ENCODE measurements around the gene TRIM58.

TRIM58 gene

DNA sequence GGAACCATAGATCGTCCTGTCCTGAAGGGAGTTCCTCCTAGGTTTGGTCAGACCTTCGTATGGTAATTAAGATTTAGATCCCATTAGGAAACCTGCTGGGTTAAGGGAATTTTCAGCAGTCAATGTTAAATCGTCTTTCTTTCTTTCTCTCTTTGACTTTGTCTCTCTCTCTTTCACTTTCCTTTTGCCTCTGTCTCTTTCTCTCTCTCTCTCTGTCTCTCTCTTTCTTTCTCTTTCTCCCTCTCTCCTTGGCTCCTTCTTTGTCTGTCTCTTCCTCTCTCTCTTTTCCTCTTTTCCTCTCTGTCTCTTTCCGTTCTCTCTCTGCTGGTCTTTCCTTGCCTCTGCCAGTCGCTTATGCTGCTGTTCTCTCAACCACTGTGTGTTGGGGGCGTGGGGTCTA, 47.1 kb downstream of the TRIM58 start:
- in situ Hi-C loops (cut with HindIII; ENCODE audit: low sequenced_read_pairs), result no loop called here
- TF ChIP-seq, protein P1, sequence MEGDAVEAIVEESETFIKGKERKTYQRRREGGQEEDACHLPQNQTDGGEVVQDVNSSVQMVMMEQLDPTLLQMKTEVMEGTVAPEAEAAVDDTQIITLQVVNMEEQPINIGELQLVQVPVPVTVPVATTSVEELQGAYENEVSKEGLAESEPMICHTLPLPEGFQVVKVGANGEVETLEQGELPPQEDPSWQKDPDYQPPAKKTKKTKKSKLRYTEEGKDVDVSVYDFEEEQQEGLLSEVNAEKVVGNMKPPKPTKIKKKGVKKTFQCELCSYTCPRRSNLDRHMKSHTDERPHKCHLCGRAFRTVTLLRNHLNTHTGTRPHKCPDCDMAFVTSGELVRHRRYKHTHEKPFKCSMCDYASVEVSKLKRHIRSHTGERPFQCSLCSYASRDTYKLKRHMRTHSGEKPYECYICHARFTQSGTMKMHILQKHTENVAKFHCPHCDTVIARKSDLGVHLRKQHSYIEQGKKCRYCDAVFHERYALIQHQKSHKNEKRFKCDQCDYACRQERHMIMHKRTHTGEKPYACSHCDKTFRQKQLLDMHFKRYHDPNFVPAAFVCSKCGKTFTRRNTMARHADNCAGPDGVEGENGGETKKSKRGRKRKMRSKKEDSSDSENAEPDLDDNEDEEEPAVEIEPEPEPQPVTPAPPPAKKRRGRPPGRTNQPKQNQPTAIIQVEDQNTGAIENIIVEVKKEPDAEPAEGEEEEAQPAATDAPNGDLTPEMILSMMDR (IDR thresholded peaks at IDR 0.05; ENCODE audit: low read depth, low read length), result no peak
- no peak for DNase-seq (ENCODE audit: low read depth, low spot score)
- no peak overlapping the region for H3K4me3 ChIP-seq (ENCODE audit: low read depth, low read length)

DNA sequence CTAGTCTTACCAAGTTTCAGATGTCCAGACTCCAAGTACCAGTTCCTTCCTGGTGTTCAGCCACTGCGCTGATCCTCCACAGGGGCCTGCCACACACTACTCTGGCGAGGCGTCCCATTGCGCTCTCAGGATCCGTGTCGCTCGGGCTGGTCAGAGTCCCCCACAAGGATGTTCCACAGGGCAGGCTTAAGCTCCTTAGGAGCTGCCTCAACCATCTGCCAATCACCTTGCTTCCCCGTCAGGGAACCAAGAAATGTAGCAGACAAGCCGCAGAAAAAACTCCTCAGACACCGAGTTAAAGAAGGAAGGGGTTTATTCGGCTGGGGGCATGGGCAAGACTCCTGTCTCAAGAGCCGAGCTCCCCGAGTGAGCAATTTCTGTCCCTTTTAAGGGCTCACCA, 48.2 kb downstream of the TRIM58 start:
- DNase-seq (ENCODE audit: low read depth, low spot score), result no peak
- TF ChIP-seq, protein P1 (IDR thresholded peaks at IDR 0.05; ENCODE audit: low read depth, low read length), result no peak
- in situ Hi-C loops (cut with HindIII; ENCODE audit: low sequenced_read_pairs), result no loop called here
- H3K4me3 ChIP-seq (ENCODE audit: low read depth, low read length), result no peak overlapping the region

DNA sequence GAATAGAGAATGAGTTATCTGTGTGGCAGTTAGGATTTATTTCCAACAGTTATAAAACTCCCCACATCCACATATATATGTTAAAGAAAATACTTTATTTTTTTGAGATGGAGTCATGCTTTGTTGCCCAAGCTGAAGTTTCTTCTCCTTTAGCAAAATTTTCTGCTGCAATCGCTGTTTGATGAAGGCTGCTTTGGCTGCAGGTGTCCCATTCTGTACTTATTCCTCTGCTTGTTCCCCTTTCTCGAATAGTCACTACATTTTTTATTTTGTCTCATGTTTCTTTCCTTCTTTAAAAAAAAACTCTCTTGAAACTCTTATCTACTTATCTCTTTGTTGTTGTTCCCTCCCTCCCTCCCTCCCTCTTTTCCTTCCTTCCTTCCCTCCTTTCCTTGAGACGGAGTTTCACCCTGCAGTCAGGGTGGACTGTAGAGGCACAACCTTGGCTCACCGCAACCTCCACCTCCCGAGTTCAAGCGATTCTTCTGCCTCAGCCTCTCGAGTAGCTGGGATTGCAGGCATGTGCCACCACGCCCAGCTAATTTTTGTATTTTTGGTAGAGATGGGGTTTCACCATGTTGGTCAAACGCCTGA, 49.0 kb downstream of the TRIM58 start:
- no peak for DNase-seq (ENCODE audit: low read depth, low spot score)
- TF ChIP-seq, protein P1 (IDR thresholded peaks at IDR 0.05; ENCODE audit: low read depth, low read length), result no peak
- in situ Hi-C loops (cut with HindIII; ENCODE audit: low sequenced_read_pairs), result no loop called here
- no peak overlapping the region for H3K4me3 ChIP-seq (ENCODE audit: low read depth, low read length)

DNA sequence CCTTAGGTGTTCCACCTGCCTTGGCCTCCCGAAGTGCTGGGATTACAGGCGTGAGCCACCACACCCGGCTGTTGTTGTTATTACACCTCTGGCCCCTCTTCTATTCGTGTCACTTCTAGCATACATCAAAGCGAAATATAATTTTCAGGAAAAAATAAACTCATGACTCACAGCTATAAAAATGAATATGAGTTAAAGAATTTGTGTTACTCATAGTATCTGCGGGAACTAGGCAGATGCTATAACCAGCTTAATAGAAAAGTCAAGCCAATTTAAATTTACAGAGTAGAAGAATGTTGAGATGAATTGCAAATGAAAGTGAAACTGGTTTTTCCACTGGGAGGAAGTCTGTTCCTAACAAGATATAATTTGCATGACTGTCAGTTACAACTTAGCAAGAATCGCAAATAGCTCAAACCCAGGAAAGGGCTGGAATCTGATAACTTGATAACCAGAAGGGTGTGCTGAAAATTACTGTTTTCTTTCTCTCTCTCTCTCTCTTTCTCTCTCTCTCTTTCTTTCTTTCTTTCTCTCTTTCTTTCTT, 49.6 kb downstream of the TRIM58 start:
- TF ChIP-seq, protein P1 (IDR thresholded peaks at IDR 0.05; ENCODE audit: low read depth, low read length), result no peak
- H3K4me3 ChIP-seq (ENCODE audit: low read depth, low read length), result peak overlapping the region; percentile 27
- peak; percentile 69 for DNase-seq (ENCODE audit: low read depth, low spot score)
- in situ Hi-C loops (cut with HindIII; ENCODE audit: low sequenced_read_pairs), result no loop called here

DNA sequence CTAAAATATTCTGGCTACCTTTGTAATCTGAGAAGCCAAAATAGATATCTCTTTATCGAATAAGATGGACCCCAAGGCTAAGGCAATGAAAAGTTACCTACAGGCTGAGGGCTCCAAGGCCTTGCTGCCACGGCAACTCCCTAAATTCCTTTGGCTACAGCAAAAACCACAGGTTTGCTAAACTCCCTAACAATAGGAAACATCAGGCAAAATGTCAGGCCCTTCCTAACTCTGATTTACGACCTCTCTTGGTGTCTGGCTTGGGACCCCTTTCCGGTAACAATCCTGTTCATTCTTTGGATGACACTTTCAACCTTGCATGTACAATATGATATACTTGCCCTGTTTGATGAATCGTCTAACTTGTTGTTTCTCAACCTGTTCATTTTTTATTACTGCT, 51.8 kb downstream of the TRIM58 start:
- TF ChIP-seq, protein P1 (IDR thresholded peaks at IDR 0.05; ENCODE audit: low read depth, low read length), result no peak
- in situ Hi-C loops (cut with HindIII; ENCODE audit: low sequenced_read_pairs), result no loop called here
- no peak for DNase-seq (ENCODE audit: low read depth, low spot score)
- H3K4me3 ChIP-seq (ENCODE audit: low read depth, low read length), result no peak overlapping the region

DNA sequence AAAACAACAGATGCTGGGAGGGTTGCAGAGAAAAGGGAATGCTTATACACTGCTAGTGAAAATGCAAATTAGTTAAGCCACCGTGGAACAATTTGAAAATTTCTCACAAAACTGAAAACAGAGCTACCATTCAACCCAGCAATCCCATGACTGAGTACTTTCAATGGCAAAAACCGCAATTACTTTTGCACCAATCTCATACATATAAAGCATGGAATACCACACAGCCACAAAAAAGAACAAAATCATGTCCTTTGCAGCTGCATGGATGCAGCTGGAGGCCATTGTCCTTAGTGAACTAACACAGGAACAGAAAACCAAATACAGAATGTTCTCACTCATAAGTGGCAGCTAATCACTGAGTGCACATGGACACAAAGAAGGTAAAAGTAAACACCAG, 56.8 kb downstream of the TRIM58 start:
- in situ Hi-C loops (cut with HindIII; ENCODE audit: low sequenced_read_pairs), result no loop called here
- TF ChIP-seq, protein P1 (IDR thresholded peaks at IDR 0.05; ENCODE audit: low read depth, low read length), result no peak
- no peak overlapping the region for H3K4me3 ChIP-seq (ENCODE audit: low read depth, low read length)
- no peak for DNase-seq (ENCODE audit: low read depth, low spot score)

All from astrocyte of the spinal cord (primary cell).